Fibroblast of villous mesenchyme (primary cell): Measurements from ENCODE around the gene COG5. TPM values are rescaled to one million over a fixed set of nuclear protein-coding genes. Genes with fewer than 3 reads are reported as not detected.

ENCODE experiments used
- DNase-seq: peaks from one replicate; pipeline ENCODE4 v3.0.0-alpha.2; 2010; ENCODE audit warnings: low read depth
- H3K4me3 ChIP-seq: 2 replicates; pipeline ENCODE4 v1.5.1; 2011; ENCODE audit warnings: low read depth, mild to moderate bottlenecking, low read length
- total RNA-seq: library from RNA; depleted of rRNA; stranded (reverse); fragments of >200 nt; gene quantifications from 2 replicates; pipeline ENCODE4 v1.2.3, GENCODE V29; 2012
- TF ChIP-seq, protein P1 (sequence below): IDR thresholded peaks from 2 replicates; pipeline ENCODE4 v1.5.1; 2012; ENCODE audit warnings: low read depth, mild to moderate bottlenecking, low read length; ENCODE audit not compliant: insufficient read depth

Gene COG5
- total RNA-seq, 1 donor = 32.0 TPM

DNA sequence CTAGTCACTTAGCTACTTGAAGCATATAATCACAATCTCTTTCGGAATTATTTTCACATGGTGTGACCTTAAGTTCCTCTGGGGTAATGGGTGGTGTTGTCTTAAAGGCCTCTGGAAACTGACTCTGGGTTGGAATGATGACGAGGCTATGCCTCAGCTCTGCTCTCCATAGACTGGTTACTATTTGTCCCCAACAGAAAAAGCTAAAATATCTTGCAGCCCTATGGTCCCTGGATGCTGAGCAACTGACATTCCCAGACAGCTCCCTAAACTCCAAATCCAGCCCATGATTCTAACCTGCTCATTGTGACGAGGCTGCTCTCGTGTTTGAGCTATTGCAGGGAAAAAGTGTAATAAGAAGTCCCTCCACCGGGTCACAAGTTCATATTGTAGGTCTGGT lies 343.4 kb downstream of the COG5 start:
- TF ChIP-seq, protein P1, sequence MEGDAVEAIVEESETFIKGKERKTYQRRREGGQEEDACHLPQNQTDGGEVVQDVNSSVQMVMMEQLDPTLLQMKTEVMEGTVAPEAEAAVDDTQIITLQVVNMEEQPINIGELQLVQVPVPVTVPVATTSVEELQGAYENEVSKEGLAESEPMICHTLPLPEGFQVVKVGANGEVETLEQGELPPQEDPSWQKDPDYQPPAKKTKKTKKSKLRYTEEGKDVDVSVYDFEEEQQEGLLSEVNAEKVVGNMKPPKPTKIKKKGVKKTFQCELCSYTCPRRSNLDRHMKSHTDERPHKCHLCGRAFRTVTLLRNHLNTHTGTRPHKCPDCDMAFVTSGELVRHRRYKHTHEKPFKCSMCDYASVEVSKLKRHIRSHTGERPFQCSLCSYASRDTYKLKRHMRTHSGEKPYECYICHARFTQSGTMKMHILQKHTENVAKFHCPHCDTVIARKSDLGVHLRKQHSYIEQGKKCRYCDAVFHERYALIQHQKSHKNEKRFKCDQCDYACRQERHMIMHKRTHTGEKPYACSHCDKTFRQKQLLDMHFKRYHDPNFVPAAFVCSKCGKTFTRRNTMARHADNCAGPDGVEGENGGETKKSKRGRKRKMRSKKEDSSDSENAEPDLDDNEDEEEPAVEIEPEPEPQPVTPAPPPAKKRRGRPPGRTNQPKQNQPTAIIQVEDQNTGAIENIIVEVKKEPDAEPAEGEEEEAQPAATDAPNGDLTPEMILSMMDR = no peak
- no peak for DNase-seq

DNA sequence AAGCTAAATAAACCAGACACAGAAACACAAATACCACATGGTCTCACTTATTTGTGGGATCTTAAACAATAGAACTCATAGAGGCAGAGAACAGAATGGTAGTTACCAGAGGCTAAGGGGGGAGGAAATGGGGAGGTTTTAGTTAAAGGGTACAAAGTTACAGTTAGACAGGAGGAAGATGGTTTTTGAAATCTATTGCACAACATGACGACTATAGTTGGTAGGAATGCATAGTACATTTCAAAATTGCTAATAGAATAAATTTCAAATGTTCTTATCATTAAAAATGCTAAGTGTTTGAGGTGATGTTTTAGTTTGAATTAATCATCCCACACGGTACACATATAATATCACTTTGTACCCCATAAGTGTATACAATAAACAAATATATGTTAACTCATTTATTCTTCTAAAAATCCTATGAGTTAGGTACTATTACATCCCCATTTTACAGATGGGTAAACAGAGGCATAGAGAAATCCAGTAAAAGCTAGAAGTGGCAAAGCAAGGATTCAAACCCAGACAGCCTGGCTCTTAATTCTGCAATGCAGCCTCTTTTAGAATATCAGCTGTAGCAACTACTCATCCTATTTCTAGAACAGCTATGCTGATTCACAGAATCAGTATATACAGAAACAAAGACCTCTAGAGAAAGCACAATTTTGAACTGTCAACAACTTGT lies 344.0 kb downstream of the COG5 start:
- TF ChIP-seq, protein P1 = no peak
- H3K4me3 ChIP-seq = no peak overlapping the region
- DNase-seq = no peak

More for the DNA sequence above, 343.4 kb downstream of the COG5 start:
- H3K4me3 ChIP-seq = no peak overlapping the region

DNA sequence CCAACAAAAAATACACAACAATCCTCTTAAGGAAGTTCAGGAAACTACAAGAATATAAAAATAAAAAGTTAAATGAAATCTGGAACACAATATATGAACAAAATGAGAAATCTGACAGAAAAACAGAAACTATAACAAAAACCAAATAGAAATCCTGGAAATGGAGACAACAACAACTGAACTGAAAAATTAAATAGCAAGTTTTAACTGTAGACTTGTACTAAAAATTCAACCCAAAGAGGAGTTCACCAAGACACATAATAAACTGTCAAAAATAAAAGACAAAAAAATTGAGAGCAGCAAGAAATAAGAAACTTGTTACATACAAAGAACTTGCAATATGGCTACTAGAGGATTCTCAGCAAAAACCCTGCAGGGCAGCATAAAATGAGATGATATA lies 349.8 kb downstream of the COG5 start:
- TF ChIP-seq, protein P1 = no peak
- DNase-seq = no peak
- no peak overlapping the region for H3K4me3 ChIP-seq

DNA sequence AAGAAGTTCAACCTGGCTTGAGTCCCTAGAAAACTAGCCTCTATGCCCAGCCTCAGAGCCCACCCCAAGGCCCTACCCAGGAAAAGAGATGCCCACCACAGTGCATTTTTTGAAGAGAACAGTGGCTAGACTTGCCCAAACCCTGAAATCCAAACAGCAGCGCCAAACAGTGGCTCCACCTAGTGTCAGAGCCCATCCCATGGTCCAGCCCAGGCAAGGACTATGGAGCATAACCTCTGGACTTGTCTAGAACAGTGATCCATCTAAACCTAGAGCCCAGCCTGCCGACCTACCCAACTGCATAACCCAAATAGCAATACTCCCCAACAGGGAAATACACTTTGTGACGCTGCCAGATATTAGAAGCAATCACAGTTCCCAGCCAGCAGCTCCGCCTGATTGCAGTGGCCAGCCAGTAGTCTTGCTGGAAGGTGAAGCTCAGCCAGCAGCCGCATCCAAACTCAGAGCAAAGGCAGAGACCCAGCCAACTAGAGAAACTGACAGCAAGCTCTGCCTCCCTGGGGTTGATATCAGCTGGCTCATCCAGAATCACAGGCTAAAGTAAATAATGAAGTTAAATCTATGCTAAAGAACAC lies 350.4 kb downstream of the COG5 start:
- TF ChIP-seq, protein P1 = no peak
- no peak overlapping the region for H3K4me3 ChIP-seq
- DNase-seq = no peak

DNA sequence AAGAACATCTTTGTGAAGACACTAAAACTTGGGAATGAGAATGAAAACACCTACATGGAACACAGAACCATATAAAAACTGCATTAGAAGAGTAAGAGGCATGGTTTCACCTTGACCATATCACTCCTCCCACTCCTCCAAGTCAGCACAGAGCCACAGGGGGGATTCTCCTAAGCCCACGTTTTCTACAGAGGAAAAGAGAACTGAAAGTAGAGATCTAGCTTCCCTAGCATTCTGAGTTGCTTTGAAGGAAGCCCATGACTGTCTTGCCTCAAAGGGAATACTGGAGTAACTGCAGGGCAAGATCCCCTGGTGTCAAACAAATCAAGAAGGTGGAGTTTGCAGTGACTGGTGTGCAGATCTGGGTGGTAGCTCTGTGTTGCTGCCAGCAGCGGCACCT lies 351.0 kb downstream of the COG5 start:
- TF ChIP-seq, protein P1 = no peak
- DNase-seq = no peak
- H3K4me3 ChIP-seq = no peak overlapping the region

DNA sequence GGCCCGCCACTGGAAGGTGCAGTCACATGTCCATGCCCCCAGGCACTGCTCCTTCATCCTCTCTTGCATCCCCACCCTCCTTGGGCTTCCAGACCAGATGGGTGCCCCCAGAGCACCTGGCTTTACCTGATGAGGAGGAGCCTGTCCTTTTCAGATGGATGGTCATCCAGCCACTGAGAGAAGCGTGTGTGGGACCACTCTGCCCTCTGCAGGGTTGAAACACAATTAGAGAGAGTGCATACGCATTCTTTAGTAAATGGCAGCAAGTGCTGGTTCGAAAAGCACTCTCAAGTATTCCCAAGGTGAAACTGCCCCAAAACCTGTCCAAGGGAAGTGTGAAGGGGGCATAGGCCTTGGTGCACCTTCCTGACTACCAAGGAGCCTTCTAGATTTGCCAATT lies 353.3 kb downstream of the COG5 start:
- DNase-seq = no peak
- TF ChIP-seq, protein P1 = no peak
- no peak overlapping the region for H3K4me3 ChIP-seq

DNA sequence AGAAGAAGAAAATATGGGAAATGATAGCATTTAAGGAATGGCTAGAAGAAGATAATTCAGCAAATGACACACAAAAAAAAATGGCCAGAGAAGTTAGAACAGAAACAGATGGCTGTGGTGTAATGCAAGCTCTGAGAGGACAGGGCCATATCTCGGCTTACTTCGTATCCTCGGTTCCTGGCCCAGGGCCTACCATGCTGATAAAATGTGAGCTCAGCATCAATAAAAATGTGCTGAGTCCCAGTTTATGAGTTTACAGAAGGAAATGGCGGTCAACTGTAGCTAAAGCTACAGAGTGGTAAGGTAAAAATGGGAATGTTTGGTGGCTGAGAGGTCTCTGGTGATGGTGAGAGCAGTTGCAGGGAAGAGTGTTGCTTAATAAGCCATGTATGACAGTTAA lies 354.2 kb downstream of the COG5 start:
- TF ChIP-seq, protein P1 = no peak
- H3K4me3 ChIP-seq = no peak overlapping the region
- DNase-seq = peak; percentile 65
